Measurements from ENCODE around the gene ZBTB2.

DNA sequence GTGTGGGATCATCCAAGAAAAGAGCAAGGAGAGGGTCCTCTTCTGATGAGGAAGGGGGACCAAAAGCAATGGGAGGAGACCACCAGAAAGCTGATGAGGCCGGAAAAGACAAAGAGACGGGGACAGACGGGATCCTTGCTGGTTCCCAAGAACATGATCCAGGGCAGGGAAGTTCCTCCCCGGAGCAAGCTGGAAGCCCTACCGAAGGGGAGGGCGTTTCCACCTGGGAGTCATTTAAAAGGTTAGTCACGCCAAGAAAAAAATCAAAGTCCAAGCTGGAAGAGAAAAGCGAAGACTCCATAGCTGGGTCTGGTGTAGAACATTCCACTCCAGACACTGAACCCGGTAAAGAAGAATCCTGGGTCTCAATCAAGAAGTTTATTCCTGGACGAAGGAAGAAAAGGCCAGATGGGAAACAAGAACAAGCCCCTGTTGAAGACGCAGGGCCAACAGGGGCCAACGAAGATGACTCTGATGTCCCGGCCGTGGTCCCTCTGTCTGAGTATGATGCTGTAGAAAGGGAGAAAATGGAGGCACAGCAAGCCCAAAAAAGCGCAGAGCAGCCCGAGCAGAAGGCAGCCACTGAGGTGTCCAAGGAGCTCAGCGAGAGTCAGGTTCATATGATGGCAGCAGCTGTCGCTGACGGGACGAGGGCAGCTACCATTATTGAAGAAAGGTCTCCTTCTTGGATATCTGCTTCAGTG, 40.8 kb downstream of the ZBTB2 start:
- TF ChIP-seq, protein P1, sequence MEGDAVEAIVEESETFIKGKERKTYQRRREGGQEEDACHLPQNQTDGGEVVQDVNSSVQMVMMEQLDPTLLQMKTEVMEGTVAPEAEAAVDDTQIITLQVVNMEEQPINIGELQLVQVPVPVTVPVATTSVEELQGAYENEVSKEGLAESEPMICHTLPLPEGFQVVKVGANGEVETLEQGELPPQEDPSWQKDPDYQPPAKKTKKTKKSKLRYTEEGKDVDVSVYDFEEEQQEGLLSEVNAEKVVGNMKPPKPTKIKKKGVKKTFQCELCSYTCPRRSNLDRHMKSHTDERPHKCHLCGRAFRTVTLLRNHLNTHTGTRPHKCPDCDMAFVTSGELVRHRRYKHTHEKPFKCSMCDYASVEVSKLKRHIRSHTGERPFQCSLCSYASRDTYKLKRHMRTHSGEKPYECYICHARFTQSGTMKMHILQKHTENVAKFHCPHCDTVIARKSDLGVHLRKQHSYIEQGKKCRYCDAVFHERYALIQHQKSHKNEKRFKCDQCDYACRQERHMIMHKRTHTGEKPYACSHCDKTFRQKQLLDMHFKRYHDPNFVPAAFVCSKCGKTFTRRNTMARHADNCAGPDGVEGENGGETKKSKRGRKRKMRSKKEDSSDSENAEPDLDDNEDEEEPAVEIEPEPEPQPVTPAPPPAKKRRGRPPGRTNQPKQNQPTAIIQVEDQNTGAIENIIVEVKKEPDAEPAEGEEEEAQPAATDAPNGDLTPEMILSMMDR (IDR thresholded peaks at IDR 0.05; ENCODE audit: borderline replicate concordance, extremely low read depth, low read length, poor library complexity, severe bottlenecking), result no peak
- TF ChIP-seq EZH2 (IDR thresholded peaks at IDR 0.05; ENCODE audit: borderline replicate concordance, low read depth, low read length, severe bottlenecking), result no peak
